Right lobe of liver (tissue), 6 donors: ENCODE data around the gene PLXNA4. TPM values are rescaled to one million over a fixed set of nuclear protein-coding genes. Genes with fewer than 3 reads are reported as not detected.

Experiments used
- ATAC-seq, 4 donors: fragments of 200-7000 bp; cut with Tn5 transposase; one replicate each; pipeline ENCODE4 v1.9.1; 2020; ENCODE audit warnings: mild to moderate bottlenecking in 4 of 4, moderate library complexity in 4 of 4
- DNase-seq, 3 donors: peaks; one replicate each; pipeline ENCODE4 v3.0.0-alpha.2; 2020
- H3K27ac ChIP-seq, 3 donors: fragments of 200-600 bp; one replicate each; pipeline ENCODE4 v1.8.0; 2022
- H3K27me3 ChIP-seq, 2 donors: fragments of 200-600 bp; one replicate each; pipeline ENCODE4 v1.8.0; 2022
- H3K36me3 ChIP-seq, 4 donors: fragments of 200-600 bp; sonication (generic) in 1 of 4; one replicate each; pipeline versions ENCODE4 v1.5.1 to v1.8.0; 2017 to 2022; ENCODE audit warnings: control low read depth in 1 of 4
- H3K4me1 ChIP-seq, 4 donors: fragments of 200-600 bp; sonication (generic) in 1 of 4; one replicate each; pipeline versions ENCODE4 v1.5.1 to v1.8.0; 2017 to 2022; ENCODE audit warnings: control low read depth in 1 of 4
- H3K4me3 ChIP-seq, 3 donors: fragments of 200-600 bp; one replicate each; pipeline ENCODE4 v1.8.0; 2022
- H3K9me3 ChIP-seq, 4 donors: fragments of 200-600 bp; sonication (generic) in 1 of 4; one replicate each; pipeline versions ENCODE4 v1.5.1 to v1.8.0; 2017 to 2022; ENCODE audit warnings: control low read depth in 1 of 4
- POLR2A ChIP-seq: fragments of 450-650 bp; IDR thresholded peaks from one replicate; pipeline ENCODE4 v1.6.1; 2017; ENCODE audit warnings: antibody characterized with exemption, mild to moderate bottlenecking
- WGBS: methylation state at CpG from one replicate; pipeline ENCODE4 v1.1.6; 2018; ENCODE audit warnings: low coverage, low lambda C conversion rate; ENCODE audit not compliant: insufficient coverage; ENCODE audit errors: missing lambda C conversion rate; 5-methylcytosine and 5-hydroxymethylcytosine counted together
- intact Hi-C, 2 donors: fragments of 100-400 bp; cut with DNase I; formaldehyde crosslinking; loops; one replicate each; pipeline versions ENCODE4 v1.11.2 to v1.14.1; 2022
- total RNA-seq, 6 experiments: library from RNA; depleted of rRNA in 2 of 6; stranded (reverse); fragments of >200 nt in 2 of 6; fragmentation: NEBNext Ultra II Directional in 3 of 6; extraction: Animal tissue kit (Norgen Biotek cat#: 25700) in 3 of 6; gene quantifications; one replicate each; pipeline versions ENCODE4 v1.1.0 to v1.2.4, GENCODE V29; 2016 to 2023
- TF ChIP-seq, protein P1 (sequence below), 4 donors: fragments of 200-600 bp in 3 of 4; fragments of 450-650 bp in 1 of 4; IDR thresholded peaks; one replicate each; pipeline versions ENCODE4 v1.5.1 to v1.8.0; 2016 to 2022; ENCODE audit warnings: antibody characterized with exemption in 4 of 4, mild to moderate bottlenecking in 2 of 4
- donor health status: DM: no; HTN: yes; CAD: no.
- donor health status: DM: no; HTN: no; CAD: no.
- donor health status: DM: no; HTN: no; CAD: no.
- donor health status: DM: no; HTN: yes; CAD: no.
- donor health status: DM: no; HTN: yes; CAD: no.

Gene PLXNA4
- total RNA-seq, 6 experiments from 2014 or later = 0.17 to 0.90 (median 0.30) TPM

DNA sequence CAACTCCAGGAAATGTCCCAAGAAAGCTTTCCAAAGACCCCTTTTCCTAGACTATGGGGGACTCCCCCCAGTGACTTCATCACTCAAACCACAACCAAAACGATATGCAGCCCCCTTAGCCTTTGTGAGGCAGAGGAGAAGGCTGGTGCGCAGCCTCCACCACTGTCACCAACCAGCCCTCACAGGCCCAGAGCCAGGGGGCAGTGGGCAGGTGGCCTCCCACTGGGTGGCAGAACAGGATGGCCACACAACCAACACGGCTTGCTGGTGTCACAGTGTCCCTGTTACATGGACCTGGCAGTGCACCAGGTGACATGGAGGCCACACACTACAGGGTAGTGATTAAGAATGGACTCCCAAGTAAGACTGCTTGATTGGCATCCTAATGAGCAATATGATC lies 172.0 kb downstream of the PLXNA4 start:
- DNase-seq (no peak), ATAC-seq (no peak)
- no peaks in the 10 kb centered on the region for H3K36me3 ChIP-seq
- H3K27ac ChIP-seq = no peak overlapping the region
- no peaks in the 10 kb centered on the region for H3K9me3 ChIP-seq
- H3K4me1 ChIP-seq = peaks cover 0 to 7% (median 2%) of the 10 kb centered on the region in 4 donors
- no peak overlapping the region for H3K4me3 ChIP-seq
- no peaks in the 10 kb centered on the region for H3K27me3 ChIP-seq
- intact Hi-C loops = no loop called here
- TF ChIP-seq POLR2A = no peak
- TF ChIP-seq, protein P1, sequence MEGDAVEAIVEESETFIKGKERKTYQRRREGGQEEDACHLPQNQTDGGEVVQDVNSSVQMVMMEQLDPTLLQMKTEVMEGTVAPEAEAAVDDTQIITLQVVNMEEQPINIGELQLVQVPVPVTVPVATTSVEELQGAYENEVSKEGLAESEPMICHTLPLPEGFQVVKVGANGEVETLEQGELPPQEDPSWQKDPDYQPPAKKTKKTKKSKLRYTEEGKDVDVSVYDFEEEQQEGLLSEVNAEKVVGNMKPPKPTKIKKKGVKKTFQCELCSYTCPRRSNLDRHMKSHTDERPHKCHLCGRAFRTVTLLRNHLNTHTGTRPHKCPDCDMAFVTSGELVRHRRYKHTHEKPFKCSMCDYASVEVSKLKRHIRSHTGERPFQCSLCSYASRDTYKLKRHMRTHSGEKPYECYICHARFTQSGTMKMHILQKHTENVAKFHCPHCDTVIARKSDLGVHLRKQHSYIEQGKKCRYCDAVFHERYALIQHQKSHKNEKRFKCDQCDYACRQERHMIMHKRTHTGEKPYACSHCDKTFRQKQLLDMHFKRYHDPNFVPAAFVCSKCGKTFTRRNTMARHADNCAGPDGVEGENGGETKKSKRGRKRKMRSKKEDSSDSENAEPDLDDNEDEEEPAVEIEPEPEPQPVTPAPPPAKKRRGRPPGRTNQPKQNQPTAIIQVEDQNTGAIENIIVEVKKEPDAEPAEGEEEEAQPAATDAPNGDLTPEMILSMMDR (IDR thresholded peaks at IDR 0.05) = no peak
- no CpG with 5 or more reads among the region's 3 CpGs for WGBS

DNA sequence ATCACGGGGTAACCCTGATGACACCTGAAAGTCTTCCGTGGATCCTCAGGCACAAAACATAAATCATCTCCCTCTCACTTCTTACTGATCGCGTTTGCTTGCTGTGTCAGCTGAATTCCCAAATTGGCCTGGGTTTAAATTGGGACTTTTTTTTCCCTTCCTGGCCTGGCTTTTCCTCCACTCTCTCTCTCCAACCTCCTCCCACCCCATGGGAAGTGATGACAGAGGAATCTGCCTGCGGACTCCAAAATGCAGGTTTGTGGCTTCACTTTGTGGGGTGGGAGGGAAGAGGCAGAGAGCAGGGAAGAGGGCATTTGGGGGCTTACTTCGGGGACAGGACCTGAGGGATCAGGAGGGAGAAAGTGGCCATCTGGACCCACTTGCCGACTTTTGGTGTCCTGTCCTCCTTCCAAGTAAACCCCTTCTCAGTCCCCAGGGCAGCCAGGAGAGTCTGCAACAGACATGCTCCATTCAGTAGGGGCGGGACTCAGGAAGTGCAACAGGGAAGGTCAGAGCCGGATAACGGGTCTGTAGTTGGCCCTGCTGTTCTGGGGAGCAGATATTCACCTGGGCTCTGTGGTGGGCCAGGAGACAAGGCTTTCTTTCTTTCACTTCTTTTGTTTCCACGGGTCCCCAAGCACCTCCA lies 172.7 kb downstream of the PLXNA4 start:
- no peak overlapping the region for H3K27ac ChIP-seq
- no peak for DNase-seq
- WGBS = 51% methylated on average over 9 of the region's 11 CpGs

DNA sequence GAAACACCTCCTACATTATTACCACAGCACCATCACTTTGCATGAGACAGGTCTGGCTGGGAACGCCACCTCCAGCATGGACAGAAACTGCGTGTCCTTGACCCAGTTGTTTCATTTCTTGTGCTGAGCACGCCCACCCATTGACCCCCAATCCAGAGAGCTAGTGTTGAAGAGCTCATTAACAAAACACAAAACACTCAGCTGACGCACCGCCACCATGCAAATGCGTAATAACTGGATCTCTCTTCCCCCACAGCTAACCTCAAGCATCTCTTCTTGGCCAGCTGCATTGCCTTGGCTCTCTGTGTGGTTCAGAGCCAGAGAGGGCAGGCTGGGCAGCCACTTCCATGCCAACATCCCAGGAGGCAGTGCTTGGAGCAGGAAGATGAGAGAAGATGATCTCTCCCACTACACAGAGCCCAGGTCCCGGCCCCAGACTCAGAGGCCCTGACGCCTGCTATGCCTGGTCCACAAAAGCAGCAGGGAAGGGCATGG lies 173.5 kb downstream of the PLXNA4 start:
- Histone ChIP-seq H3K36me3 (no peaks in the 10 kb centered on the region), H3K4me3 (no peak overlapping the region), H3K4me1 (peaks cover 0 to 7% (median 1%) of the 10 kb centered on the region in 4 donors), H3K27me3 (no peaks in the 10 kb centered on the region), H3K27ac (no peak overlapping the region), H3K9me3 (no peaks in the 10 kb centered on the region)
- intact Hi-C loops = no loop called here
- TF ChIP-seq, protein P1 (IDR thresholded peaks at IDR 0.05) = no peak
- no peak for TF ChIP-seq POLR2A
- ATAC-seq = no peak
- whole genome bisulfite sequencing = no CpG with 5 or more reads among the region's 8 CpGs
- DNase-seq = no peak

More for the DNA sequence above, 172.7 kb downstream of the PLXNA4 start:
- TF ChIP-seq, protein P1 (IDR thresholded peaks at IDR 0.05) = no peak
- no peak for TF ChIP-seq POLR2A
- Histone ChIP-seq H3K27me3 (no peaks in the 10 kb centered on the region), H3K36me3 (no peaks in the 10 kb centered on the region), H3K9me3 (no peaks in the 10 kb centered on the region), H3K4me1 (peaks cover 0 to 7% (median 2%) of the 10 kb centered on the region in 4 donors), H3K4me3 (no peak overlapping the region)
- intact Hi-C loops = no loop called here
- ATAC-seq = no peak

DNA sequence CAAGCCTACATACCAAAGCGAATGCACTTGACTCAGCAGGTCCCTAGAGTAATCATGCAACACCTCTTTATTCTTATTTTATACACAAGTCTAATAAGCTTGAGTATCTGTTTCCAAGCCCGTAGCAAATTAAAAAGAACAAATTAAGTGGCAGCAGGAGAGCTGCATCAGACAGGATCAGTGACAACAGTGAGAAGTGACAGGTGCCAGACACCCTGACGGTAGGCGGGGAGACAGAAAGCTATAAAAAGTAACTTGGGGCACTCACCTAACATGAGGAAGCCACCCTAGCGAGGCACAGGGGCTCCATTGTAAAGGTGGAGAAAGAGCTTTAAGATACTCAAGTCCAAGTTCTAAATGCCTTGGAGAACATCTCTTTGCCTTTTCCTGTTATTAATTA lies 174.2 kb downstream of the PLXNA4 start:
- WGBS = 97% methylated on average over 4 of the region's 5 CpGs
- ATAC-seq = no peak

More for the DNA sequence above, 174.2 kb downstream of the PLXNA4 start:
- intact Hi-C loops = no loop called here
- Histone ChIP-seq H3K27me3 (no peaks in the 10 kb centered on the region), H3K4me1 (peaks cover 0 to 7% (median 0%) of the 10 kb centered on the region in 4 donors), H3K36me3 (no peaks in the 10 kb centered on the region), H3K9me3 (no peaks in the 10 kb centered on the region), H3K4me3 (no peak overlapping the region), H3K27ac (no peak overlapping the region)
- DNase-seq = no peak
- no peak for TF ChIP-seq POLR2A
- TF ChIP-seq, protein P1 (IDR thresholded peaks at IDR 0.05) = no peak
